DOHH2 (cell line): Measurements from ENCODE around the gene NIN.

Source experiments
- H3F3A ChIP-seq: fragments of 200-600 bp; sonication (generic), shearing (Covaris generic); 2 replicates; pipeline ENCODE4 v1.6.0; 2016; ENCODE audit warnings: antibody characterized with exemption, mild to moderate bottlenecking; ENCODE audit not compliant: control insufficient read depth, insufficient read depth
- H3K27ac ChIP-seq: fragments of 200-600 bp; sonication (generic); 2 replicates; pipeline ENCODE4 v1.5.1; 2014; ENCODE audit warnings: low read depth, mild to moderate bottlenecking, low read length, moderate library complexity
- H3K27me3 ChIP-seq: fragments of 200-600 bp; sonication (generic); 2 replicates; pipeline ENCODE4 v1.6.1; 2014; ENCODE audit warnings: mild to moderate bottlenecking, low read length, mixed read lengths; ENCODE audit not compliant: control insufficient read depth
- H3K36me3 ChIP-seq: fragments of 200-600 bp; sonication (generic); 2 replicates; pipeline ENCODE4 v1.6.1; 2014; ENCODE audit warnings: mild to moderate bottlenecking, low read length, moderate library complexity, mixed read lengths; ENCODE audit not compliant: control insufficient read depth
- H3K4me1 ChIP-seq: fragments of 200-600 bp; sonication (generic); 2 replicates; pipeline ENCODE4 v1.6.1; 2014; ENCODE audit warnings: mild to moderate bottlenecking, low read length, mixed read lengths; ENCODE audit not compliant: control insufficient read depth
- H3K4me2 ChIP-seq: fragments of 200-600 bp; sonication (generic); 2 replicates; pipeline ENCODE4 v1.6.0; 2014; ENCODE audit warnings: mild to moderate bottlenecking, low read length, moderate library complexity
- H3K4me3 ChIP-seq: fragments of 200-600 bp; sonication (generic); 2 replicates; pipeline ENCODE4 v1.5.1; 2014; ENCODE audit warnings: mild to moderate bottlenecking, low read length, mixed read lengths
- H3K79me2 ChIP-seq: fragments of 200-600 bp; sonication (generic); 2 replicates; pipeline ENCODE4 v1.6.1; 2014; ENCODE audit warnings: mild to moderate bottlenecking, low read length, mixed read lengths; ENCODE audit not compliant: control insufficient read depth
- H3K9me2 ChIP-seq: fragments of 200-600 bp; sonication (generic); replicated peaks from 2 replicates; pipeline ENCODE4 v1.6.1; 2014; ENCODE audit warnings: mild to moderate bottlenecking, low read length, mixed read lengths; ENCODE audit not compliant: control insufficient read depth
- H3K9me3 ChIP-seq: fragments of 200-600 bp; sonication (generic); 2 replicates; pipeline ENCODE4 v1.6.1; 2014; ENCODE audit warnings: antibody characterized with exemption, low read length, mixed read lengths; ENCODE audit not compliant: control insufficient read depth, insufficient read depth
- H4K20me1 ChIP-seq: fragments of 200-600 bp; sonication (generic); 2 replicates; pipeline ENCODE4 v1.6.0; 2014; ENCODE audit warnings: low read depth, mild to moderate bottlenecking, antibody characterized with exemption, low read length, moderate library complexity; ENCODE audit not compliant: control insufficient read depth, insufficient read depth
- CTCF ChIP-seq: fragments of 200-600 bp; sonication (generic); IDR thresholded peaks from one replicate; pipeline ENCODE4 v1.5.1; 2014; ENCODE audit warnings: antibody characterized with exemption, mild to moderate bottlenecking, low read depth, low read length; ENCODE audit not compliant: poor library complexity, severe bottlenecking
- EZH2phosphoT487 ChIP-seq: fragments of 200-600 bp; sonication (generic); IDR thresholded peaks from 2 replicates; pipeline ENCODE4 v1.6.1; 2017; ENCODE audit warnings: borderline replicate concordance, mild to moderate bottlenecking, antibody characterized with exemption, low read length, moderate library complexity, mixed read lengths

The NIN gene

GRCh38 chr14:50830932-50831725, at the start of gene NIN:
Gene NIN (minus strand): TSS chr14:50831162. CDS start chr14:50822056, 9,106 bp downstream.
- H3K4me3 ChIP-seq: peak within 1 kb of the TSS; percentile 83
- no peaks in the 10 kb centered on the region for H3K9me2 ChIP-seq
- TF ChIP-seq EZH2phosphoT487 (no peak), CTCF (no peak)
- H3K36me3 ChIP-seq: peaks cover 26% of the 10 kb centered on the region
- H3K27me3 ChIP-seq: no peaks in the 10 kb centered on the region
- H3K27ac ChIP-seq: peak within 1 kb of the TSS; percentile 53
- no peaks in the 10 kb centered on the region; the same call in 1 of the 2 replicates for H3F3A ChIP-seq
- peaks cover 11% of the 10 kb centered on the region; the same call in 1 of the 2 replicates for H4K20me1 ChIP-seq
- H3K4me2 ChIP-seq: peak within 1 kb of the TSS; percentile 80
- peaks cover 48% of the 10 kb centered on the region for H3K4me1 ChIP-seq
- H3K9me3 ChIP-seq: no peaks in the 10 kb centered on the region
- peaks cover 43% of the 10 kb centered on the region for H3K79me2 ChIP-seq

DNA sequence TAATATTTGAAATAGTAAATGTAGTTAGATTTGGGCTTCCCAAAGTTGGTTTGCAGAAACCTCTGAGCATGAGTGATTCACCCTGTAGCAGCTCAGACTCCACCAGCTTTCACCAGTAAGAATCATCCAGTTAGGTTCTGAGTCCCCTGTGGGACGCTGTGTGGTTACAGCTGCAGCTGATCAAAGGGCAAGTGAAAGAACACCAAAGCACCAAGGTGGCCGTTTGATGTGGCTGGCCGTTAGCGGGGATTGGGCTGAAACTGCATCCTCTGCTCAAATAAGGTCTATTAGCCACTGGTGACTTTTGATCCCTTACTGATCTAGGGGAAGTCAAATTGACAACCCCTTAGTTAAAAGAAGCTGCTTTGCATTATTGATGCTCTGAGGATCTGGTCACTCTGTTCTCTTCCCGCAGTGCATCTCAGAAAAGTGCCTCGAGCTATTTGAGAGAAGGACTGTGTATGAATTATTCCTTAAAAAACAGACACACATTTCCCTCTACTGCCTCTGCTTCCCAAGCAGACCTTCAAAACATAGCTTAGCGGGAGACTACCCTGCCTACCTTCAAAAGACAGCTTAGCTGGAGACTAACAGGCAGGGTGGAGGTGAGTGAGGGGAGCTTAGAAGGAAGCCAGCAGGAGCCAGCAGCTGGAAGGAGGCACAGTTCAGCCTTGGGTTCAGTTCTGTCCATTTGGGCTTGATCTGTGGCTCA, 44.6 kb upstream of the NIN start:
- H3K4me2 ChIP-seq: no peak overlapping the region
- peaks cover 32% of the 10 kb centered on the region for H3K27me3 ChIP-seq
- H3K9me2 ChIP-seq: no peaks in the 10 kb centered on the region
- H3F3A ChIP-seq: no peaks in the 10 kb centered on the region
- TF ChIP-seq CTCF: no peak
- H3K4me1 ChIP-seq: peaks cover 13% of the 10 kb centered on the region
- H3K79me2 ChIP-seq: no peaks in the 10 kb centered on the region
- H4K20me1 ChIP-seq: no peaks in the 10 kb centered on the region
- H3K9me3 ChIP-seq: no peaks in the 10 kb centered on the region
- H3K4me3 ChIP-seq: no peak overlapping the region
- no peak overlapping the region for H3K27ac ChIP-seq
- no peaks in the 10 kb centered on the region for H3K36me3 ChIP-seq

GRCh38 chr14:50874757-50875156, 43.8 kb upstream of the NIN start:
- Histone ChIP-seq H4K20me1 (no peaks in the 10 kb centered on the region), H3F3A (no peaks in the 10 kb centered on the region), H3K27ac (no peak overlapping the region), H3K79me2 (no peaks in the 10 kb centered on the region), H3K27me3 (peaks cover 32% of the 10 kb centered on the region), H3K4me1 (peaks cover 13% of the 10 kb centered on the region), H3K9me2 (no peaks in the 10 kb centered on the region), H3K9me3 (no peaks in the 10 kb centered on the region), H3K4me3 (no peak overlapping the region), H3K36me3 (no peaks in the 10 kb centered on the region), H3K4me2 (peak overlapping the region; percentile 7; the same call in 1 of the 2 replicates)
- TF ChIP-seq EZH2phosphoT487 (no peak), CTCF (no peak)
